Measurements from ENCODE around the gene CDH23. TPM values are rescaled to one million over a fixed set of nuclear protein-coding genes. Genes with fewer than 3 reads are reported as not detected.

Gene CDH23
- total and polyA plus RNA-seq, 10 donors: 2.0 to 19.9 (median 11.0) TPM

DNA sequence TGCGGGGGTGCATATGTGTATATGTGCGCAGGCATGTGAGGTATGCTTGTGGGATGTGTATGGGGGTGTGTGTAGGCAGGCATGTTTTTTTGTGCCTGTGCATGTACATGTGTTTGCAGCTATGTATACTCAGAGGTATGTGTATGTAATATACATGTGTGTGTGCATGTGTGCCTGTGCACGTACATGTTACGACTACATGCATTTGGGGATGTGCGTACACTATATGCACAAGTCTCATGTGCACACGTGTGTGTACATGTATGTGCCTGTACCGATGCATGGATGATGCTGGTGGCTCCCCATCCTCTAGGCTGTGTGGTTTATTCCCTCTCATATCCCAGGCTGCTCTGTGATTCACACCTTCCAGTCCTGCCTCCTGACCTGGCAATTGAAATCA lies 253.7 kb downstream of the CDH23 start:
- 91 to 98% (median 95%) methylated on average over 7 of the region's 7 CpGs for WGBS, 5 donors
- H3K9me3 ChIP-seq: no peaks in the 10 kb centered on the region
- H3K4me1 ChIP-seq: peaks cover 0 to 14% (median 0%) of the 10 kb centered on the region in 6 donors
- no peak overlapping the region for H3K4me3 ChIP-seq
- TF ChIP-seq POLR2AphosphoS5 (IDR thresholded peaks at IDR 0.05) (no peak), POLR2A (IDR thresholded peaks at IDR 0.05) (no peak)
- TF ChIP-seq, protein P1, sequence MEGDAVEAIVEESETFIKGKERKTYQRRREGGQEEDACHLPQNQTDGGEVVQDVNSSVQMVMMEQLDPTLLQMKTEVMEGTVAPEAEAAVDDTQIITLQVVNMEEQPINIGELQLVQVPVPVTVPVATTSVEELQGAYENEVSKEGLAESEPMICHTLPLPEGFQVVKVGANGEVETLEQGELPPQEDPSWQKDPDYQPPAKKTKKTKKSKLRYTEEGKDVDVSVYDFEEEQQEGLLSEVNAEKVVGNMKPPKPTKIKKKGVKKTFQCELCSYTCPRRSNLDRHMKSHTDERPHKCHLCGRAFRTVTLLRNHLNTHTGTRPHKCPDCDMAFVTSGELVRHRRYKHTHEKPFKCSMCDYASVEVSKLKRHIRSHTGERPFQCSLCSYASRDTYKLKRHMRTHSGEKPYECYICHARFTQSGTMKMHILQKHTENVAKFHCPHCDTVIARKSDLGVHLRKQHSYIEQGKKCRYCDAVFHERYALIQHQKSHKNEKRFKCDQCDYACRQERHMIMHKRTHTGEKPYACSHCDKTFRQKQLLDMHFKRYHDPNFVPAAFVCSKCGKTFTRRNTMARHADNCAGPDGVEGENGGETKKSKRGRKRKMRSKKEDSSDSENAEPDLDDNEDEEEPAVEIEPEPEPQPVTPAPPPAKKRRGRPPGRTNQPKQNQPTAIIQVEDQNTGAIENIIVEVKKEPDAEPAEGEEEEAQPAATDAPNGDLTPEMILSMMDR (IDR thresholded peaks at IDR 0.05 in 8 of 11, conservative IDR thresholded peaks at IDR 0.05 in 3 of 11): no peak
- DNase-seq: no peak
- H3K27me3 ChIP-seq (replicated peaks in 1 of 7): peaks cover 0 to 2% (median 0%) of the 10 kb centered on the region in 7 donors
- intact Hi-C loops (cut with DNase I; ENCODE audit: low total_unique reads): no loop called here
- no peak overlapping the region for H3K27ac ChIP-seq
- no peaks in the 10 kb centered on the region for H3K36me3 ChIP-seq

DNA sequence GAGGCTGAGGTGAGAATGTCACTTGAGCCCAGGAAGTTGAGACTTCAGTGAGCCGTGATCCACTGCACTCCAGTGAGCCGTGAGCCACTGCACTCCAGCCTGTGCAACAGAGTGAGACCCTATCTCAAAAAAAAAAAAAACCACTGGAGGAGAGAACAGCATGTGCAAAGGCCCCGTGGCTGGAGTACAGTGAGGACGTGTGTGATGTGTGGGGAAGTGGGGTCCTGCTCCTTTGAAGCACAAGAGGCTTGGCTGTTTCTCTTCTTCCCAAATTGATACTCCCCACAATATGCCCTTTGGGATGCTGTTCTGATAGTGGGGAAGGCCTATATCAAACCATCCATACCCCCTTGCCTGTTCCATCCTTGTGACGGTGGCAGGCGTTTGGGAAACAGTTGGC lies 254.7 kb downstream of the CDH23 start:
- H3K36me3 ChIP-seq: no peaks in the 10 kb centered on the region
- H3K9me3 ChIP-seq: no peaks in the 10 kb centered on the region
- no peak overlapping the region for H3K4me3 ChIP-seq
- H3K4me1 ChIP-seq: peaks cover 0 to 14% (median 0%) of the 10 kb centered on the region in 6 donors
- no peak overlapping the region for H3K27ac ChIP-seq
- no peaks in the 10 kb centered on the region for H3K27me3 ChIP-seq (replicated peaks in 1 of 7)
- DNase-seq: no peak
- intact Hi-C loops (cut with DNase I; ENCODE audit: low total_unique reads): no loop called here
- 72 to 89% (median 83%) methylated on average over 4 to 6 of the region's 6 CpGs for WGBS, 5 donors
- TF ChIP-seq, protein P1 (IDR thresholded peaks at IDR 0.05 in 8 of 11, conservative IDR thresholded peaks at IDR 0.05 in 3 of 11): no peak
- TF ChIP-seq POLR2A (IDR thresholded peaks at IDR 0.05) (no peak), POLR2AphosphoS5 (IDR thresholded peaks at IDR 0.05) (no peak)

DNA sequence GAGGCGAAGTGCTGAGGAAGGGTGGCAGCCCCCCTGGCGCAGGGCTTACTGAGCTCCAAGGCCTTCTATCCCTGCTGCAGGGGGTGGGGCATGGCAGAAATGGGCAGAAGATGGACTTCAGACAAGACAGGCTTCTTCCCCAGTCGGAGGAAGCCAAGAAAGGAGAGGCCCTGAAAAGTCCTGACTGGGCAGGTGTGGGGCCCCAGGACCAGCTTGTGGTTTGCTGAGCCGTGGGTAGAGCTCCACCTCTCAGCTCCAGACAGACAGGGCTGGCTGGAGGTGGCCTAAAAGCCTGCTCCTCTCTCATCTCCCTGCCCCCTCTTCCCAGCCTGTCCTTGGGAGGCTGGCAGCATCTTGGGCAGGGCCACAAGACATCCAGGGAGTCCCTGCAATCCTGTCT lies 255.2 kb downstream of the CDH23 start:
- Histone ChIP-seq H3K27ac (no peak overlapping the region), H3K27me3 (replicated peaks in 1 of 7) (no peaks in the 10 kb centered on the region), H3K36me3 (no peaks in the 10 kb centered on the region), H3K4me3 (no peak overlapping the region), H3K9me3 (no peaks in the 10 kb centered on the region), H3K4me1 (peaks cover 0 to 14% (median 0%) of the 10 kb centered on the region in 6 donors)
- WGBS, 5 donors: 68 to 74% (median 71%) methylated on average over 4 of the region's 4 CpGs
- TF ChIP-seq, protein P1 (IDR thresholded peaks at IDR 0.05 in 8 of 11, conservative IDR thresholded peaks at IDR 0.05 in 3 of 11): no peak
- intact Hi-C loops (cut with DNase I; ENCODE audit: low total_unique reads): no loop called here
- DNase-seq: no peak

DNA sequence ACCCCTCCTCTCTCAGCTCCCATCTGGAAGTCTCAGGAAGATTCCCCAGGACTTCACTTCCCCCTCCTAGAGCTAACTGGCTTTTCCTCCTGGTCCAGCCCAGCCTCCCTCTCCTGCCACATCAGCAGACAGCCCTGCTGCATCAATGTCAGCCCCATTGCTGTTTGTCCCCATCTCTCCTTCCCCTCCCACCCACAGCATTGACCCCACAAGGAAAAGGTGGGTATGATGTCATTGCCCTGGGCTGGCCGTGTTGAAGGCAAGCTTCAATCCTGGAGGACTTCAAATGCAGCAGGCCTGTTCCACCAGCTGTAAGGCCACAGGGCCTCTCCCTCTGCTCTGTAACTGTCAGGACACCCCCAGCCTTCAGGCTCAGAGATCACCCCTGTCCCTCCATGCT lies 256.3 kb downstream of the CDH23 start:
- Histone ChIP-seq H3K9me3 (no peaks in the 10 kb centered on the region), H3K27me3 (replicated peaks in 1 of 7) (no peaks in the 10 kb centered on the region), H3K27ac (no peak overlapping the region), H3K4me3 (no peak overlapping the region), H3K4me1 (peaks cover 0 to 14% (median 0%) of the 10 kb centered on the region in 6 donors), H3K36me3 (no peaks in the 10 kb centered on the region)
- WGBS, 5 donors: 67 to 79% (median 73%) methylated on average over 1 of the region's 1 CpG
- TF ChIP-seq, protein P1 (IDR thresholded peaks at IDR 0.05 in 8 of 11, conservative IDR thresholded peaks at IDR 0.05 in 3 of 11): no peak
- TF ChIP-seq POLR2AphosphoS5 (IDR thresholded peaks at IDR 0.05) (no peak), POLR2A (IDR thresholded peaks at IDR 0.05) (no peak)
- no peak for DNase-seq
- intact Hi-C loops (cut with DNase I; ENCODE audit: low total_unique reads): no loop called here
